ENCODE data around the gene DOCK6. TPM values are rescaled to one million over a fixed set of nuclear protein-coding genes. Genes with fewer than 3 reads are reported as not detected.

DOCK6 gene
- total and polyA plus RNA-seq, 5 donors: 23.8 to 68.5 (median 35.8) TPM

- H3K9me3 ChIP-seq (ENCODE audit: control insufficient read depth, low read length): no peaks in the 10 kb centered on the region
- peak in 1 of 3 donors; percentile 29 for DNase-seq
- H3K4me3 ChIP-seq (ENCODE audit: low read length): no peak overlapping the region
- no peak overlapping the region for H3K27ac ChIP-seq (ENCODE audit: low read length)
- WGBS: 86% methylated on average over 31 of the region's 31 CpGs
- H3K4me1 ChIP-seq (ENCODE audit: control insufficient read depth, insufficient read depth, low read length): no peaks in the 10 kb centered on the region
- intact Hi-C loops (cut with DNase I): no loop called here
- no peaks in the 10 kb centered on the region for H3K27me3 ChIP-seq (ENCODE audit: control insufficient read depth, insufficient read depth)
- ATAC-seq: peak; percentile 22 to 36
Measured at GRCh38 chr19:11236324-11237301, 25.7 kb downstream of the DOCK6 start.

- 87% methylated on average over 5 of the region's 5 CpGs for WGBS
- Histone ChIP-seq H3K4me1 (ENCODE audit: control insufficient read depth, insufficient read depth, low read length) (no peaks in the 10 kb centered on the region), H3K9me3 (ENCODE audit: control insufficient read depth, low read length) (no peaks in the 10 kb centered on the region), H3K27ac (ENCODE audit: low read length) (no peak overlapping the region), H3K27me3 (ENCODE audit: control insufficient read depth, insufficient read depth) (no peaks in the 10 kb centered on the region), H3K4me3 (ENCODE audit: low read length) (no peak overlapping the region)
- ATAC-seq (no peak), DNase-seq (peak in 1 of 3 donors; percentile 20)
- intact Hi-C loops (cut with DNase I): no loop called here
Measured at GRCh38 chr19:11234486-11235075, 27.7 kb downstream of the DOCK6 start.

GRCh38 chr19:11233073-11233472 is 29.3 kb downstream of the DOCK6 start:
- Histone ChIP-seq H3K4me1 (ENCODE audit: control insufficient read depth, insufficient read depth, low read length) (no peaks in the 10 kb centered on the region), H3K4me3 (ENCODE audit: low read length) (no peak overlapping the region), H3K27ac (ENCODE audit: low read length) (no peak overlapping the region), H3K9me3 (ENCODE audit: control insufficient read depth, low read length) (no peaks in the 10 kb centered on the region), H3K27me3 (ENCODE audit: control insufficient read depth, insufficient read depth) (no peaks in the 10 kb centered on the region)
- intact Hi-C loops (cut with DNase I): no loop called here
- ATAC-seq: no peak
- WGBS: 84% methylated on average over 15 of the region's 15 CpGs
- peak in 1 of 3 donors; percentile 42 for DNase-seq

- H3K27ac ChIP-seq (ENCODE audit: low read length): no peak overlapping the region
- intact Hi-C loops (cut with DNase I): no loop called here
- ATAC-seq: no peak
- DNase-seq: no peak
- H3K4me3 ChIP-seq (ENCODE audit: low read length): no peak overlapping the region
- no peaks in the 10 kb centered on the region for H3K4me1 ChIP-seq (ENCODE audit: control insufficient read depth, insufficient read depth, low read length)
- 90% methylated on average over 4 of the region's 4 CpGs for WGBS
- no peaks in the 10 kb centered on the region for H3K9me3 ChIP-seq (ENCODE audit: control insufficient read depth, low read length)
- H3K27me3 ChIP-seq (ENCODE audit: control insufficient read depth, insufficient read depth): no peaks in the 10 kb centered on the region
Measured at GRCh38 chr19:11232555-11232954, 29.8 kb downstream of the DOCK6 start.

GRCh38 chr19:11230621-11231386 is 31.5 kb downstream of the DOCK6 start:
- no peaks in the 10 kb centered on the region for H3K9me3 ChIP-seq (ENCODE audit: control insufficient read depth, low read length)
- H3K27me3 ChIP-seq (ENCODE audit: control insufficient read depth, insufficient read depth): no peaks in the 10 kb centered on the region
- H3K4me1 ChIP-seq (ENCODE audit: control insufficient read depth, insufficient read depth, low read length): no peaks in the 10 kb centered on the region
- intact Hi-C loops (cut with DNase I): no loop called here
- H3K27ac ChIP-seq (ENCODE audit: low read length): no peak overlapping the region
- H3K4me3 ChIP-seq (ENCODE audit: low read length): no peak overlapping the region
- 87% methylated on average over 7 of the region's 7 CpGs for WGBS
- peak in 1 of 3 donors; percentile 11 for DNase-seq
- no peak for ATAC-seq

GRCh38 chr19:11227195-11227886 is 35.0 kb downstream of the DOCK6 start:
- ATAC-seq: peak in 1 of 2 donors; percentile 36
- no peak overlapping the region for H3K4me3 ChIP-seq (ENCODE audit: low read length)
- DNase-seq: peak in 1 of 3 donors; percentile 36
- intact Hi-C loops (cut with DNase I): loop anchor here in 1 of 4 donors (10.0 kb wide), 1 partner anchor 217 kb away; no protein-coding TSS in a partner anchor
- 86% methylated on average over 14 of the region's 14 CpGs for WGBS
- no peaks in the 10 kb centered on the region for H3K9me3 ChIP-seq (ENCODE audit: control insufficient read depth, low read length)
- no peak overlapping the region for H3K27ac ChIP-seq (ENCODE audit: low read length)
- no peaks in the 10 kb centered on the region for H3K4me1 ChIP-seq (ENCODE audit: control insufficient read depth, insufficient read depth, low read length)
- no peaks in the 10 kb centered on the region for H3K27me3 ChIP-seq (ENCODE audit: control insufficient read depth, insufficient read depth)

- H3K27me3 ChIP-seq (ENCODE audit: control insufficient read depth, insufficient read depth): no peaks in the 10 kb centered on the region
- ATAC-seq (no peak), DNase-seq (peak in 1 of 3 donors; percentile 9)
- intact Hi-C loops (cut with DNase I): loop anchor here in 1 of 4 donors (10.0 kb wide), 1 partner anchor 218 kb away; no protein-coding TSS in a partner anchor
- WGBS: 81% methylated on average over 1 of the region's 1 CpG
- H3K4me1 ChIP-seq (ENCODE audit: control insufficient read depth, insufficient read depth, low read length): no peaks in the 10 kb centered on the region
- H3K9me3 ChIP-seq (ENCODE audit: control insufficient read depth, low read length): no peaks in the 10 kb centered on the region
- H3K4me3 ChIP-seq (ENCODE audit: low read length): no peak overlapping the region
- no peak overlapping the region for H3K27ac ChIP-seq (ENCODE audit: low read length)
Measured at GRCh38 chr19:11226716-11227166, 35.6 kb downstream of the DOCK6 start.

- Histone ChIP-seq H3K4me3 (ENCODE audit: low read length) (no peak overlapping the region), H3K9me3 (ENCODE audit: control insufficient read depth, low read length) (no peaks in the 10 kb centered on the region), H3K27me3 (ENCODE audit: control insufficient read depth, insufficient read depth) (no peaks in the 10 kb centered on the region), H3K27ac (ENCODE audit: low read length) (no peak overlapping the region), H3K4me1 (ENCODE audit: control insufficient read depth, insufficient read depth, low read length) (no peaks in the 10 kb centered on the region)
- ATAC-seq: no peak
- DNase-seq: peak in 1 of 3 donors; percentile 20
- intact Hi-C loops (cut with DNase I): loop anchor here in 1 of 4 donors (10.0 kb wide), 1 partner anchor 219 kb away; no protein-coding TSS in a partner anchor
- WGBS: 80% methylated on average over 3 of the region's 3 CpGs
Measured at GRCh38 chr19:11225815-11226214, 36.5 kb downstream of the DOCK6 start.

GRCh38 chr19:11225172-11225571 is 37.2 kb downstream of the DOCK6 start:
- H3K4me1 ChIP-seq (ENCODE audit: control insufficient read depth, insufficient read depth, low read length): no peaks in the 10 kb centered on the region
- WGBS: 75% methylated on average over 5 of the region's 5 CpGs
- H3K9me3 ChIP-seq (ENCODE audit: control insufficient read depth, low read length): no peaks in the 10 kb centered on the region
- peak overlapping the region; percentile 28 for H3K27ac ChIP-seq (ENCODE audit: low read length)
- intact Hi-C loops (cut with DNase I): loop anchor here in 1 of 4 donors (10.0 kb wide), 1 partner anchor 220 kb away; no protein-coding TSS in a partner anchor
- no peak overlapping the region for H3K4me3 ChIP-seq (ENCODE audit: low read length)
- ATAC-seq (peak; percentile 53 to 60), DNase-seq (peak in 2 of 3 donors; percentile 55 to 66)
- no peaks in the 10 kb centered on the region for H3K27me3 ChIP-seq (ENCODE audit: control insufficient read depth, insufficient read depth)

GRCh38 chr19:11224429-11224828 is 37.9 kb downstream of the DOCK6 start:
- DNase-seq (no peak), ATAC-seq (no peak)
- WGBS: 96% methylated on average over 7 of the region's 7 CpGs
- Histone ChIP-seq H3K9me3 (ENCODE audit: control insufficient read depth, low read length) (no peaks in the 10 kb centered on the region), H3K27ac (ENCODE audit: low read length) (no peak overlapping the region), H3K4me3 (ENCODE audit: low read length) (no peak overlapping the region), H3K4me1 (ENCODE audit: control insufficient read depth, insufficient read depth, low read length) (no peaks in the 10 kb centered on the region), H3K27me3 (ENCODE audit: control insufficient read depth, insufficient read depth) (no peaks in the 10 kb centered on the region)
- intact Hi-C loops (cut with DNase I): loop anchor here in 1 of 4 donors (10.0 kb wide), 1 partner anchor 220 kb away; no protein-coding TSS in a partner anchor
